K562 (cell line): ENCODE results near the gene ATP5F1D. TPM values are rescaled to one million over a fixed set of nuclear protein-coding genes. Genes with fewer than 3 reads are reported as not detected.

ENCODE experiments used
- ARID2 ChIP-seq: fragments of 450-650 bp; IDR thresholded peaks from 2 replicates; pipeline ENCODE4 v1.6.1; 2017; ENCODE audit warnings: antibody characterized with exemption, mild to moderate bottlenecking
- ERF ChIP-seq: fragments of 450-650 bp; formaldehyde crosslinking; IDR thresholded peaks from 2 replicates; pipeline ENCODE4 v1.4.0; 2020; ENCODE audit warnings: mild to moderate bottlenecking, mixed read lengths
- GABPA ChIP-seq: fragments of 200-800 bp; sonication (Bioruptor generic); conservative IDR thresholded peaks from 2 replicates; pipeline ENCODE4 v1.6.1; 2016; ENCODE audit warnings: low read depth, missing genetic modification characterization, missing compliant biosample characterization
- GATA2 ChIP-seq: sonication (generic); formaldehyde crosslinking; IDR thresholded peaks from 2 replicates; pipeline ENCODE4 v1.4.0; 2020; ENCODE audit warnings: mild to moderate bottlenecking, missing genetic modification reagents
- GTF3C2 ChIP-seq: IDR thresholded peaks from 3 replicates; pipeline ENCODE4 v1.6.1; 2011; ENCODE audit warnings: borderline replicate concordance, mild to moderate bottlenecking, moderate library complexity; ENCODE audit not compliant: insufficient read length; ENCODE audit errors: extremely low read depth
- HDAC1 ChIP-seq, 2 experiments: fragments of 450-650 bp; IDR thresholded peaks; 2 replicates each; pipeline ENCODE4 v1.6.1; 2016 to 2017; ENCODE audit warnings: inconsistent platforms in 1 of 2, mild to moderate bottlenecking in 1 of 2, moderate library complexity in 1 of 2
- HDAC6 ChIP-seq: IDR thresholded peaks from 2 replicates; pipeline ENCODE4 v1.6.1; 2012; ENCODE audit warnings: low read depth, mild to moderate bottlenecking, control low read depth, inconsistent platforms, low read length, moderate library complexity
- ID3 ChIP-seq, 2 experiments: fragments of 250-450 bp in 1 of 2; fragments of 450-650 bp in 1 of 2; sonication (Bioruptor Pico) in 1 of 2; IDR thresholded peaks; 2 replicates each; pipeline versions ENCODE4 v1.6.1 to v1.8.0; 2016 to 2021; ENCODE audit warnings: mild to moderate bottlenecking in 2 of 2, moderate library complexity in 2 of 2, missing compliant biosample characterization in 1 of 2, missing genetic modification characterization in 1 of 2
- JUN ChIP-seq, 2 experiments: sonication (generic) in 1 of 2; formaldehyde crosslinking in 1 of 2; IDR thresholded peaks; 2 replicates each; pipeline versions ENCODE4 v1.6.1 to v1.8.0; 2012 to 2022; ENCODE audit warnings: borderline replicate concordance in 2 of 2, mild to moderate bottlenecking in 2 of 2, improper control_type of control experiment in 1 of 2, low read depth in 1 of 2, low read length in 1 of 2, missing genetic modification reagents in 1 of 2
- KDM2B ChIP-seq: fragments of 250-450 bp; sonication (Bioruptor Pico); IDR thresholded peaks from 2 replicates; pipeline ENCODE4 v1.8.0; 2021; ENCODE audit warnings: mild to moderate bottlenecking, moderate library complexity
- POLR2G ChIP-seq: fragments of 200-400 bp; formaldehyde crosslinking; IDR thresholded peaks from 2 replicates; pipeline ENCODE4 v1.6.1; 2017; ENCODE audit warnings: low read depth, mild to moderate bottlenecking, antibody characterized with exemption, low read length, moderate library complexity
- RUNX1 ChIP-seq: sonication (generic); IDR thresholded peaks from 2 replicates; pipeline ENCODE4 v1.6.1; 2016; ENCODE audit warnings: antibody characterized with exemption, low read depth
- TAF15 ChIP-seq: fragments of 200-400 bp; formaldehyde crosslinking; IDR thresholded peaks from 2 replicates; pipeline ENCODE4 v1.6.1; 2017; ENCODE audit warnings: mild to moderate bottlenecking, low read depth, low read length, moderate library complexity
- THAP12 ChIP-seq: fragments of 250-450 bp; sonication (Bioruptor Pico); IDR thresholded peaks from 2 replicates; pipeline ENCODE4 v1.9.0; 2021; ENCODE audit warnings: mild to moderate bottlenecking, inconsistent platforms
- THRB ChIP-seq: fragments of 450-650 bp; formaldehyde crosslinking; conservative IDR thresholded peaks from 2 replicates; pipeline ENCODE4 v1.4.0; 2022; ENCODE audit warnings: mild to moderate bottlenecking, missing genetic modification characterization
- ZFX ChIP-seq: sonication (generic); formaldehyde crosslinking; IDR thresholded peaks from 2 replicates; pipeline ENCODE4 v1.8.0; 2022; ENCODE audit warnings: mild to moderate bottlenecking, missing genetic modification reagents, moderate library complexity
- polyA plus RNA-seq, 8 experiments: library from polyadenylated mRNA; depleted of rRNA in 4 of 8; stranded (reverse) in 5 of 8; unstranded in 3 of 8; fragments of >200 nt; fragmentation: Nextera tagmentation in 2 of 8; fragmentation: Illumina TruSeq in 1 of 8; extraction: Ambion mirVana in 2 of 8; extraction: Trizol in 1 of 8; gene quantifications; 2 replicates each; pipeline versions ENCODE4 v1.2.1 to v1.2.3, GENCODE V29; 2011 to 2014; ENCODE audit warnings: inconsistent platforms in 1 of 8, missing spikeins in 1 of 8
- total RNA-seq, 7 experiments: library from RNA; depleted of rRNA in 6 of 7; stranded (reverse); fragments of >200 nt in 6 of 7; fragmentation: Illumina TruSeq in 2 of 7; extraction: Trizol in 2 of 7; gene quantifications; 2 replicates each; pipeline versions ENCODE4 v1.2.1 to v1.2.3, GENCODE V29; 2011 to 2021; ENCODE audit warnings: low replicate concordance in 1 of 7
- TF ChIP-seq, protein P1 (sequence below): fragments of 200-800 bp; sonication (Bioruptor generic); IDR thresholded peaks from 2 replicates; pipeline ENCODE4 v1.6.1; 2017; ENCODE audit warnings: missing genetic modification characterization, missing compliant biosample characterization

The ATP5F1D gene
- total and polyA plus RNA-seq, 9 of the 15 experiments (the other 6 are each of a cell fraction or from before 2014, with no cell fraction given), result 3.9 to 409 (median 36.8) TPM

DNA sequence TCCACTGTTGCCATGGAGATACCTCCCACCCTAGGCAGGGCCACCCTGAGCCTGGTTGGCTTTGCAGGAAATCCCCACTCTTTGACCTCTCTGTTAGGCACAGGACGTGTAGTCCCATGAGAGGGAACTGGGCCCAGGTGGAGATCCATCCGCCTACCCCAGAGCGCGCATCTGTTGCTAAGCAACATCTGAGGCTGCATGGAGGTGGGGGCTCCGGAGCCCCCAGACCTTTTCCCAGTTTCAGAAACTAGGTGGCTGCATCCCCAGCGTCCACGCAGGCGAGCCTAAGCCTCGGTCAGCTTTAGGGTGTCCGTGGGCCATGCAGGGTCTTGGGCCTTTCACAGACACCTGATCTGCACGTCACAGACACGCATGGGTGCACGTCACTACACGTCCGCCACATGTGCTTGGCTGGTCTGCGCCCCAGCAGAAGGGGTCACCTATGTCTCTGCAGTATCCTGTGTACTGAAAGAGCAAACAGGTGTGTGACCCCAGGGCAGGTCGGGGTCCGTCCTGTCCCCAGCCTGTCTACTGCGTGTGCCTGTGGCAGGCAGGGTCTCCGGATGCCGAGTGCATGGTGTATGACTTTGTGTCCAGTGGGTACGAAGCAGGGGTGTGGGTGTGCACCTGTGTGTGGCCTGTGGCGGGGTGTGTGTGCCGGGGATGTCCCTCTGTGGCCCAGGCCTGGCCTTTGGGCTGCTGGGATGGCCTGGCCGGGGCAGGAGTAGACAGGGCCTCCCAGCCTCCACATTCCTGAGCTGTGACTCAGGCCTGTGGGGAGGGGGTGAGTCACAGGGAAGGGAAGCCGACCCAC lies 23.5 kb downstream of the ATP5F1D start (continued):
- no peak for TF ChIP-seq ID3 (CRISPR knock-in tag; IDR thresholded peaks at IDR 0.05)
- no peak for TF ChIP-seq ID3 (tag; IDR thresholded peaks at IDR 0.05)
- TF ChIP-seq POLR2G, result peak; percentile 16
- TF ChIP-seq THAP12 (CRISPR knock-in tag), result no peak; the same call in 1 of the 2 replicates
- TF ChIP-seq ARID2, result no peak
- no peak for TF ChIP-seq HDAC6
- no peak for TF ChIP-seq TAF15
- TF ChIP-seq HDAC1 (IDR thresholded peaks at IDR 0.05), result peak; percentile 25 to 64; a peak in 2 of 4 replicates
- no peak for TF ChIP-seq KDM2B (CRISPR knock-in tag)
- TF ChIP-seq GTF3C2, result no peak
- no peak for TF ChIP-seq GABPA (tag)
- no peak for TF ChIP-seq ERF (CRISPR knock-in tag)
- peak; percentile 98 for TF ChIP-seq JUN (IDR thresholded peaks at IDR 0.05; ENCODE audit: borderline replicate concordance, low read depth, low read length)
- TF ChIP-seq JUN (CRISPR knock-in tag; IDR thresholded peaks at IDR 0.05; ENCODE audit: borderline replicate concordance), result peak; percentile 96
- TF ChIP-seq THRB (CRISPR knock-in tag), result no peak
- TF ChIP-seq GATA2 (CRISPR knock-in tag), result no peak
- peak; percentile 69 for TF ChIP-seq ZFX (CRISPR knock-in tag)
- no peak for TF ChIP-seq RUNX1
- TF ChIP-seq, protein P1, sequence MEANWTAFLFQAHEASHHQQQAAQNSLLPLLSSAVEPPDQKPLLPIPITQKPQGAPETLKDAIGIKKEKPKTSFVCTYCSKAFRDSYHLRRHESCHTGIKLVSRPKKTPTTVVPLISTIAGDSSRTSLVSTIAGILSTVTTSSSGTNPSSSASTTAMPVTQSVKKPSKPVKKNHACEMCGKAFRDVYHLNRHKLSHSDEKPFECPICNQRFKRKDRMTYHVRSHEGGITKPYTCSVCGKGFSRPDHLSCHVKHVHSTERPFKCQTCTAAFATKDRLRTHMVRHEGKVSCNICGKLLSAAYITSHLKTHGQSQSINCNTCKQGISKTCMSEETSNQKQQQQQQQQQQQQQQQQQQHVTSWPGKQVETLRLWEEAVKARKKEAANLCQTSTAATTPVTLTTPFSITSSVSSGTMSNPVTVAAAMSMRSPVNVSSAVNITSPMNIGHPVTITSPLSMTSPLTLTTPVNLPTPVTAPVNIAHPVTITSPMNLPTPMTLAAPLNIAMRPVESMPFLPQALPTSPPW, result peak; percentile 55
